H54 (cell line): Measurements from ENCODE around the gene AMN.

Experiments
- DNase-seq: peaks from one replicate; pipeline ENCODE4 v3.0.0; 2011; ENCODE audit warnings: low spot score, mixed read lengths; ENCODE audit not compliant: insufficient read length
- FAIRE-seq: peaks from 3 replicates; lab custom pipeline; 2011; peaks lifted over from hg19 to GRCh38; lab: Jason Lieb, UNC
- POLR2A ChIP-seq: IDR thresholded peaks from 2 replicates; pipeline ENCODE4 v1.6.1; 2011; ENCODE audit warnings: low read depth, mild to moderate bottlenecking, low read length

Gene AMN

DNA sequence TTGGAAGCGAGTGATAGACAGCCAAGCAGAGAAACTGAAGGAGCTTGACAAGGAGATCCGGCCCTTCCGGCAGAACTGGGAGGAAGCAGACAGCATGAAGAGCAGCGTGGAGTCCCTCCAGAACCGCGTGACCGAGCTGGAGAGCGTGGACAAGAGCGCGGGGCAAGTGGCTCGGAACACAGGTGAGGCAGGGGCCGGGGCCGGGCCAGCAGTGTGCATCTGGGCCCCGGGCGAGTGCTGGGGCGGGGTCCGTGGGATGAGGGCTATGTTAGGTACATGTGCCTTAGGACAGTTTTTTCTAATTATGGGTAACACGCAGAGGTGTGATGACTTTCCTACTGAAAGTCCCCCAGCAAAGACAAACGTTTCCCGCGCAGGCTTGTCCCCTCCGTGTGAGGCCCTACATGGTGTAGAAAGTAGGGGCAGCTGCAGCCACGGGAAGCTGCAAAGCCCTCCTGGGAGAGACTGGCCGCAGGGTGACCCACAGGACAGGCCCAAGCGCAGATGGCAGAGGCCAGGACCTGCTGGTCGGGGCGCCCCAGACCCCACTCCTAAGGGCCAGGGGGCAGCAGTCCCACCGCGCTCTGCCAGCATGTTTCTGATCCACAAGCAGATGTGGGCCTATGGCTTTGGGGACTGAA, 19.1 kb upstream of the AMN start:
- no peak for FAIRE-seq
- TF ChIP-seq POLR2A = no peak
- no peak for DNase-seq

DNA sequence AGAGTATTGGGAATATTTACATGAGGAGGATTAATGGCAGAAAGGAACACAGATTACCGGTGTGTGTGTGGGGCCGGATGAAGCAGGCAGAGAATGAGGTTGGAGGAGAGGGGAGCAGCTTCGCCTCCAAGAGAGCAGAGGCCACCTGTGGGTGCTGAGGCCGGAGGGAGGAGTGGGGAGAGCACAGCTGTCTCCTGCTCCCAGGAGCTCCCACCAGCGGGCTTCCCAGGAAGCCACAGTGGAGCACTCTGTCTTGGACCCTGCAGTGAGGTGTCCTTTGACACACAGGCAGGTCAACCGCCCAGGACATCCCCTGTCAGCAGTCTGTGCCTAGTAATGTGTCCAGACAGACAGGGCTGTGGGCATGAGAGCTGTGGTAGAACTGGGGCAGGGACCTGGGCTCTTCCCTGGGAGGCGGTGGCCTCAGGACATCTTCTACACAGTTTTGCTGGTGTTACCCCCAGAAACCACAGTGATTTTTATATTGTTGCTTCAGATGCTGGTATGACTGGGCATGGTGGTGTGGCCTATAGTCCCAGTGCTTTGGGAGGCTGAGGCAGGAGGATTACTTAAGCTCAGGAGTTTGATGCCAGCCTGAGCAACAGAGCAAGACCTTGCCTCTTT, 18.5 kb upstream of the AMN start:
- no peak for TF ChIP-seq POLR2A
- no peak for DNase-seq
- no peak for FAIRE-seq

DNA sequence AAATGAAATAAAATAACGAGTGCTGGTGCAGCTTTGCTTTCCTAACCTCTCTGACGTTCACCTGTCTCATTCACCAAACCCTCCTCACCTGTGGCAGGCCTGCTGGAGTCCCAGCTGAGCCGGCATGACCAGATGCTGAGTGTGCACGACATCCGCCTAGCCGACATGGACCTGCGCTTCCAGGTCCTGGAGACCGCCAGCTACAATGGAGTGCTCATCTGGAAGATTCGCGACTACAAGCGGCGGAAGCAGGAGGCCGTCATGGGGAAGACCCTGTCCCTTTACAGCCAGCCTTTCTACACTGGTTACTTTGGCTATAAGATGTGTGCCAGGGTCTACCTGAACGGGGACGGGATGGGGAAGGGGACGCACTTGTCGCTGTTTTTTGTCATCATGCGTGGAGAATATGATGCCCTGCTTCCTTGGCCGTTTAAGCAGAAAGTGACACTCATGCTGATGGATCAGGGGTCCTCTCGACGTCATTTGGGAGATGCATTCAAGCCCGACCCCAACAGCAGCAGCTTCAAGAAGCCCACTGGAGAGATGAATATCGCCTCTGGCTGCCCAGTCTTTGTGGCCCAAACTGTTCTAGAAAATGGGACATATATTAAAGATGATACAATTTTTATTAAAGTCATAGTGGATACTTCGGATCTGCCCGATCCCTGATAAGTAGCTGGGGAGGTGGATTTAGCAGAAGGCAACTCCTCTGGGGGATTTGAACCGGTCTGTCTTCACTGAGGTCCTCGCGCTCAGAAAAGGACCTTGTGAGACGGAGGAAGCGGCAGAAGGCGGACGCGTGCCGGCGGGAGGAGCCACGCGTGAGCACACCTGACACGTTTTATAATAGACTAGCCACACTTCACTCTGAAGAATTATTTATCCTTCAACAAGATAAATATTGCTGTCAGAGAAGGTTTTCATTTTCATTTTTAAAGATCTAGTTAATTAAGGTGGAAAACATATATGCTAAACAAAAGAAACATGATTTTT, 17.1 kb upstream of the AMN start:
- no peak for DNase-seq
- FAIRE-seq = no peak
- no peak for TF ChIP-seq POLR2A

DNA sequence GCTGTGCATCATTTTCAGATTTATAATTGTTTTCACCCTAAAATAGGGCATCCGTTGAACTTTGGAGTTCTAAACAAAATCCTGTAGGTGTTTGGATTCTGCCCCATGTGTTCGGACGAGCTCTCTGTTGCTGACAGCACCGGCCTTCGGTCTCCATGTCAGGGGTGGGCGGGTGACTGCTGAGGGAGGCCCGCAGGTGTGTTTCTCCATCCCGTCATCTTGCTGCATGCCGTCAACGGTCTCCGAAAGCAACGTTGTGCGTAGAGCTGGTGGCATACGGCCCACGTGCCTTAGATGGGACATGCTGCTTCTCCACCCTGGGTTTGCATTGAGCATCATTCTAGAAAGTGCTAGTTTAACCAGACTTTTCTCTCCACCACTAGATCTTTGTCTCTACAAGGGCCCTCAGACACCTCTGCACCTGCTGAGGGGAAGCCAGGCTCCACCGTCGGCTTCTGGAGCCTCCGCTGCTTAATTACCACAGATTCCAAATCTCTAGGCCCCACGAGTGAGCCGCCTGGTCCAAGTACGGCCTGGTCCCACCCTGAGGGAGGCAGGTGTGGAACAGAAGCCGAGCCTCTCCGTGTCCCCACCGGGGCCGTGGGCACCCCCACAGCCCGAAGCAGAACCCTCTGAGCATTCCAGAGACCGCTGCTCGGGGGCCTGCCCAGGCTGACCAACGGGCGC, 15.7 kb upstream of the AMN start:
- FAIRE-seq (no peak), DNase-seq (no peak)
- no peak for TF ChIP-seq POLR2A

DNA sequence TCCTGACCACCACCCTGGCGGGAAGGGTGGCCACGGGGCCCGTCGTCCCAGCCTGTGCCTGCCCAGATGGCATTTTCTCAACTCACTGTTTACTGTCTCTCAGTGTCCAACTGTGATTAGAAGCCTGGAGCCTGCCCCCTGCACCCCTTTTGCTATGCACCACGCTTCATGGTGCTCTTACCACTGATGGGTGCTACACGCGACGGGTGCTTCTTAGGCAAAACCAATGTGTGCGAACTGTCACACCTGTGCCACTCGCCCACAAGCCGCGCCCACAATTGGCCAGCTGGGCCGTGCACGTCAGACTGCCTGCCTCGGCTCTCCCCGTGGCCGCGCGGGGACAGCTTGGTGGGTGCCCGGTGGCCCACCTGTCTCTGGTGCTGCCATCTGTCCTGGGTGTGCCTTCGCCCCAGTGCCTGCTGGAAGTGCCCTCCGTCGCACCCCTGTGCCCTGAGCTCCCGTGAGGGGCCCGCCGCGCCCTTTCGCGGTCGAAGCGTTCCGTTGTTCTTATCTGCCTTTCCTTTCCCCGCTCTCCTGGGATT, 15.1 kb upstream of the AMN start:
- DNase-seq = no peak
- TF ChIP-seq POLR2A = no peak
- no peak for FAIRE-seq

DNA sequence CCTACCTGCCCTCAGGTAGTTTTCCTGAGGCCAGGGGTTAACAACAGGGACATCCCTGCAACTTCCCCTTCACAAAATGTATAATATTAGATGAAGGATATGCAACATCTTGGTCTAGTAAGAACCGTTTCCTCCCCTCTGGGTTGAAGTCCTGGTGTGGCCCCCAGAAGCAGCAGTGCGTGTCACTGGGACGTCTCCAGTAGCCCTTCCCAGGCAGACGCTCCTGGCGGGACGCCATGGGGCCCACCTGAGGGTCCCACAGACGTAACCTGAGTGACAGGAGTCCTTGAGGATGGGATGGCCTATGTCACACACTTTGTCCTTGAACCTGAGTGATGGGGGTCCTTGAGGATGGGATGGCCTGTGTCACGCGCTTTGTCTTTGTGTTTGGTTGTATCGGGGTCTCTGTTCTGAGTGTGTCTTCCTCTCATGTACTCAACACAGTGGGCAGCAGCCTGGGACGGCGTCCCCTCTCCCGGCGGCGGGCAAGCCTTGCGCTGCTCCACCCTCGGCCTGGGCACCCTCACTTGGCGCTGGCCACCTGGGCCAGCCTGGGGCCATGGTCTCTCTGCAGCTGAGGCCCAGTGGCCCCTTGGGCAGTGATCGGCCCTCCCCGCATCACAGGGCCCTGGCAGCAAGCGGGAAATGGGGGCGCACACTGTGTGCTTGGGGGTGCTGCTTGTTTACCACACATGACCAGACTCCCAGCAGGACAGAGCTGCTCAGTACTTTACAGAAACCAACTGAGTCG, 14.3 kb upstream of the AMN start:
- TF ChIP-seq POLR2A = no peak
- FAIRE-seq = no peak
- DNase-seq = no peak

DNA sequence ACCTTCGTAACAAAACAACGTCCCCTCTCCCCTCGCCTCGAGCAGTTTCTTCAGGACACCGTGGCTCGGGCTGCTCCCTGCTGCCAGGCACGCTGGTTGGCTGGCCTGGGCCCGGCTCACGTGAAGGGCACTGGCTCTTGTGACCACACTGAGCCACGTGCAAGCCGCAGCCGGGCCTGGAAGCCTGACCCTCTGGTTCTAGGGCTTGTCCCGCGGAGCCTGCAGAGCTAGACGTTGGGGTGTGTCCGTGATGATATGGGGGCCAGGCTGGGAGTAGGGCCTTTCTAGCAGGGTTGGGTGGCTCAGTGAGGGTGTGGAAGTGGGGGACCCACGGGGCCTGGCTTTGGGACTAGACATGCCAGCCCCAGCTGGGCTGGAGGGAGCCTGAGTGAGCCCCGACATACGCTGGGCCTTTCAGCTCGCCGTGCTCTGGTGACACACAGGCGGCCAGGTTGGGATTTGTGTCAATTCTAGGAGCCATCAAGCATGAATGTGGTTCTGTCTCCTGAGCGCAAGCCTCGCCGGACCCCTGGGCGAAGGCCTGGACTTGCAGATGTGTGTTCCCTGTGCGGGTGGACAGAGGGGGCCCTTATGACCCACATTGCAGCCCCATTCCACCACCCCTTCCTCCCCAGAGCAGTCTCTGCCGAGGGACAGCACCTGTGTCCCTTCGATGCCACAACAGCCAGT, 13.6 kb upstream of the AMN start:
- TF ChIP-seq POLR2A = no peak
- FAIRE-seq = no peak
- DNase-seq = no peak

DNA sequence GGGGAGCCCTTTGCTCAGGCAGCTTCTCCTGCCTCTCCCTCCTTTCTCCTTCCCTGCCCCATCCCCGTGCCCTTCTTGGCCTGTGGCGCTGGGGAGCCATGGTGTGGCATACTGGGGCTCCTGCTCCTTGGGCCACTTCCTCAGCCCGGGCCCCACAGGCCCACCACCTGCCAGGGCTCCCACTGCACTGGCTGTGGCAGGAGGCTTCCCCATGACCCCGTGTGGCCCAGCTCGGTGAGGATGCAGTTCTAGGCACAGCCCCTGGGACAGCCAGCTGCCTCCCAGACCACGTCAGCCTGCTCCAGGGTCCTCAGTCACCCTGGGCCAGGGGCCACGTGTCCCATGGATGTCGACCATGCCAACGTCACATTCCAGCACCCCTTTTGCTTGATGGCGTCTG, 13.0 kb upstream of the AMN start:
- no peak for DNase-seq
- no peak for FAIRE-seq
- TF ChIP-seq POLR2A = no peak

DNA sequence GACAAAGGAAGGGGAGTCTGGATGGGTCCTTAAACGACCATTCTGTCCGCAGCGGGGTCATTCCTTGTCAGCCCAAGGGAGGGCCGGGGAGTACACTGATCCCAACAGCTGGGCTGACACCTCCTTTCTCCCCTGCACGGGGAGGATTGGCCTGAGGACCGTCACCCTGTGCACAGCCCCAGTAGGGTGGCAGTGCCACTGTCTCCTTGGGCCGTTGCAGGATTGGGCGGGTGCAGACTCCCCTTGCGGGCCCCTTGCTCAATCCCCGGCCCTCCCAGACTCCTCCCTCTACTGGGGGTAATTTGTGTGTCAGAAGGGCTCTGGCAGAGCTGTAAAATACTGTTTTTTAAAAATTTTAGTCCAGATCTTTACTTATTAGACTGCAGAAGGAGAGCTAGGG, 12.6 kb upstream of the AMN start:
- DNase-seq (no peak), FAIRE-seq (no peak)
- no peak for TF ChIP-seq POLR2A

DNA sequence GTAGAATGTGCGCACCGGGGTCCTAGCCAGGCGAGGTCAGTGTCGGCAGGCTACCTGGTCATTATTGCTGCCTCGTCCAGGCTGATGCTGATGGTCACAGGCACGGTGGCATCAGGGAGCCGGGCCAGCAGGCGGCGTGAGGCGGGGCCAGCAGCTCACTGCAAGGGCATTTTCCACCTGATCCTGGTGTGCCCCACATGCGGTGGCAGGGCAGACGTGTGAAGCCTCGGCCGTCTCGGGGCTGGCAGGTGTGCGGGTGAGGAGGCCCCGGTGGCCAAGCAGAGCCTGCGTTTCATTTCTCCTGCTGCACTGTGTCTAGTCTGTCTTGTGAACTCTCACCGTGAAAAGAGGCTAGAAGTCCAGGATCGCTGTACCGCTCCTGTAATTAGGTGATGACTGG, 12.0 kb upstream of the AMN start:
- no peak for TF ChIP-seq POLR2A
- no peak for DNase-seq
- FAIRE-seq = no peak

DNA sequence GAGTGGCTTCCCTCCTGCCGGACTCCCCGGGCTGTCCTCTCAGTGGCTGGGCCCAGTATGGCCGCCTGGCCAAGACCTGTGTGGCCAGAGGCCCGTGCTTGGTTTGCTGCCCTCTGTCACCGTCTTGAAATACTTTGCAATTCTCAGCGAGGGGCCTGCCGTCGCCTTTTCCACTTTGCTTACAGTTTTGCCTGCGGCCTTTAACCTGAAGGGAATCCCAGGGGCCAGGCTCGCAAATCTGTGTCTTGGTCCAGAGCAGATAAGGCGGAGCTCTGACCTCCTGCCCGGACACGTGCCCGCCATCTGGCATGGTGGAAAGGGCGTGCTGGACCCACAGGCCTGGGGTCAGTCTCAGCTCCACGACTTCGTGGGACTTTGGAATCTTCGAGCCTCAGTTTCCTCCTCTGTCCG, 10.9 kb upstream of the AMN start:
- DNase-seq = no peak
- FAIRE-seq = no peak

More for the DNA sequence above, 10.9 kb upstream of the AMN start:
- TF ChIP-seq POLR2A = no peak
